DMS153 treated with DMSO at 0.1 percent for 48 hours (cell line): Measurements from ENCODE around the gene OTOF.
"Not testable (repeated sequence)": the region's sequence is repeated elsewhere in the genome, so short reads cannot be mapped to it uniquely, and the experiment has no call there.

Source experiments
- DNase-seq: peaks from one replicate; lab custom pipeline; 2025; ENCODE audit not compliant: unreplicated experiment; lab: John Stamatoyannopoulos, UW

The OTOF gene

DNA sequence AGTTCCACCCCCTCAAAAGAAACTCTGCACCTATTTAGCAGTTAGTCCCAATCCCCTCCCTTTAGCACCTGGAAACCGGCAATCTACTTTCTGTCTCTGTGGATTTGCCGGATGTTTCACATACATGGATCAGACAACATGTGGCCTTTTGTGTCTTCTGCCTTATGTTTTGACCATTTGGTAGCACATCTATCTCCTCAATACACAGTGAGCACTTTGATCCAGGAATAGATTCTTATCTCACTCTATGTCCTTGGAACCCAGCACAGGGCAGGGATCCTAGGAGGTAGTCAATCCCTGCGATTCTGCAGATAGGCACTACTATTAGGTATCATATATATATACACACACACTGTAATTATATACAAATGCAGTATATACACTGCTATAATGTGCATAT lies 3.8 kb upstream of the OTOF start:
- DNase-seq: no peak

DNA sequence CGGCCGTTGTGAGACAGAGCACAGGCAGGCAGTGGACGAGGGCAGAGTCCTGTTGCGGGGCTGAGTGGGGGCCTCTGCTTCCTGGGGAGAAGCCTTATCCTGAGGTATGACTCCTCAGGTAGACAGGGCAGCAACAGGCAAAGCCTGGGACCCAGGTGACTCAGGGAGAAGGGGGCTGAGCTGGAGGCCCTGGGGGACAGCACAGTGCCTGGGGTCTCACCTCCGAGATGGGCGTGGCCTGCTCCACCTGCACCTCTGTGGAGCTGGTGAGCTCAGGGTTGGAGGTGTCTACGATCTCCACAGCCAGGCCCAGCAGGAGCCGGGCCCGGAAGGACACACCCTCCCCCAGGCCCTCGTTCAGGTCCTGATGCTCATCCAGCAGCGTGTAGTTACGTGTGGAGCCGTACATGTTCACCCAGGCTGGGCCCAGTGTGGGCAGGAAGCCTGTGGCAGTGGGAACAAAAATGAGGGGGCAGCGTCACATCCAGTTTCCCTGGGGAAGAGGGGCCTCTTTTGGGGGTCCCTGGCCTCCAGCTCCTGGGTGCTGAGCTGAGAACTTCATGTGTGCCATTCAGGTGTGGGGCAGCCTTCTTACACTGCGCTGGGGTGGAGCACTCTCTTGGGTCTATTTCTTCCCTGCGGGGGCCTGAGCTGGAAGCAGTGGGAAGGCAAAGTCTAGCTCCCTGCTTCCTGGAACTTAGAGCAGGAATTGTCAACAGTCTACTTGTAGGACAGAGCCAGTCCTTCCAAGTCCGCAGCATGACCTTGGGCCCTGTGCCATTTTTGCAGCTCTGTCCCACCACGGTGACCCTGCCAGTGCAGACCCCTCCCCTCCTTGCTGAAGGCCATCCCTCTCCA lies 2.9 kb upstream of the OTOF start:
- no peak for DNase-seq

DNA sequence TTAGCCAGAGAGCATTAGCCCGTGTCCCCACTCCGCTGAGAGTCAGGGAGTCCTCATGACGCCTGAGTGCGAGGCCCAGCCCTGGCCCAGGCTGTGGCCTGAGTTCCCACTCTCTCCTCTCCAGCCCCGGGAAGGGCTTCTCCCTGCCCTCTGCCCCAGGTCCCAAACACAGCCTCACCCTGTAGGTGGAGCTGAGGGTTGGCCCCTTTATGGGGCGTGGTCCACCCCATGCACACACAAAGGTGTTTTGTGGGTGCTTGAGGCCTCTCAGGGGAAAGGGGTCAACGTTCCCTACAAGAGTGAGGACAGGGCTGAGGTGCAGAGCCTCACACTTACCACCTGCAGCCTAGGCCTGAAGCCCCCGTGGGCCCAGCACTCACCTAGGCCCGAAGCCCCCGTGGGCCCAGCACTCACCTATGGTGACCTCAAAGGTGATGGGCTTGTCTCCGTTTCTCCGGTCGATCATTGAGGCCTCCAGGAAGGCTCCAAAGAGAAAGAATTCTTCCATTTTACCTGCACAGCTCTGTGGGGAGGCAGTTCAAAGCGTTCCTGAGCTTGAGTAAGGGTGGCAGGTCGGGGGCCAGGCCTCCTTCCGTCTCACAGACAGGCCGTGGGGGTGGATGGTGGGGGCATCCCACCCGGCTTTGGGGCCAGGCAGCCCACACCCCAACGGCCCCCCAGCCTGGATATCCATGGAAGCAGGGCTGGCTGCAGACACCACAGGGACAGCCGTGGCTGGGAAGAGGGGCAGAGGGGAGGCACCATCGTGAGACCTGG lies 2.1 kb upstream of the OTOF start:
- no peak for DNase-seq

GRCh38 chr2:26479131-26479788 lies 1.3 kb upstream of the OTOF start:
- DNase-seq: no peak

GRCh38 chr2:26478366-26478765 lies 442 bp upstream of the OTOF start:
- DNase-seq: no peak

GRCh38 chr2:26477126-26477910 lies 606 bp downstream of the OTOF start:
- no peak for DNase-seq

DNA sequence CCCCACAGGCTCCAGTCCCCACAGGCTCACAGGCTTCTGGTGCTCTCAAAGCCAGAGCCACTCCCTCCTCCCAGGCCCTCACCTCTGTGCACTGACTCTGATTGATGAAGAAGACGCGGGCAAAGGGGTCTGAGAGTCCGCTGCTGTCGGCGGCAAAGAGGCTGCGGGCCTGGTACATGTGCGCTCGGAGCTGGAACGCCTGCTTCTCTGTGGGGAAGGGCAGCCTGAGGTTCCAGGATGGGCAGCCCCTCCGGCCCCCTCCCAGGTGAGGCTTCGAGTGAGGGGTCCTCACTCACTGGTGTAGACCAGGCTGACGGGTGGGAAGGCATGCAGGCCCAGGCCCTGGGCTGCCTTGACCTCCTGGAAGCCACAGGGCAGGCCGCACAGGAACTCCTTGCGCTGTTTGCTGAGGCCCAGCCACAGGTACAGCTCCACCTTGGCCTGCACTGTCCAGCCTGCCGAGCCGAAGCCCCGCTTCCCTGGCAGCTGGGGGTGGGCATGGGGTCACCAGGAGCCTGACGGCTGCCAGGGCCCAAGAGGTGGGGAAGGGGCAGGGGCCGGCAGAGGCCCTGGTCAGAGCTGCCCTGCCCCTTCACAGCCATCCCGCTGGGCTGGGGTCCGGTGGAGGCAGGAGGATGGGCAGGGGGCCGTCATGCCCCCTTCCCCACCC lies 2.0 kb downstream of the OTOF start:
- DNase-seq: no peak

DNA sequence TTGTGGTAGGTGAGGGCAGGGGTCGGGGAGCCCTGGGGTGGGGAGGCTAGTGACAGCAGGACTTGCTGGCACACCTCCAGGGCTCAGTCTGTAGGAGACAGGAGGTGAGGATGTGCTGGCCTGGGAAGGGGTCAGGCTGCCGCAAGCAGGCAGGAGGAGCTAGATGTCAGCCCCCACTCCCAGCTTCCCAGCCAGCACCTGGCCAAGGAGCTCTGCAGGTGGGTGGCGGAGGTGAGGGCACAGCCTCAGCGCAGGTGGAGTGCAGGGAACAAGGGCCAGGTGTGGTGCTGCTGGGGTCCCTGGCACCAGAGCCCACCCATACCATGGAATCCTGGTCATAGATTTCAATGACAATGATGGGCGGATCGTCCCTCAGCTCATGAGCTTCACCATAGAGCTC lies 2.9 kb downstream of the OTOF start:
- DNase-seq: no peak

DNA sequence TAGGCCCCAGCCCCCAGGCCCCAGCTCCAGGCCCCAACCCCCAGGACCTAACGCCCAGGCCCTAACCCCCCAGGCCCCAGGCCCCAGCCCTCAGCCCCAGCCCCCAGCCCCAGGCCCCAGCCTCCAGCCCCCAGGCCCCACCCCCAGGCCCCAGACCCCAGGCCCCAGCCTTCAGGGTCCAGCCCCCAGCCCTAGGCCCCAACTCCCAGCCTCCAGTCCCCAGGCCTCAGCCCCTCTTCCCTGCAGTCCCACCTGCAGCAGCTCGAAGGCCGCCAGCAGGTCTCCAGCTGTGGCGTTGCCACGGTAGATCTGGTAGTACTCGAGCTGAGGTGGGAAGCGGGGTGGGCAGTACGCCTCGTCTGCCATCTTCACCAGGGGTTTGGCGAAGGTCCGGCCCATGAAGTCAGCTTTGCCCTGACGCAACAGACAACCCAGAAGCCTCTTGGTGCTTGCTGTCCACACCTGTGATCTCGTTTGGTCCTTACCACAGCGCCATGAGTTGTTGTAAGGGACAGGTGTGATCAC lies 3.6 kb downstream of the OTOF start:
- DNase-seq: no peak

DNA sequence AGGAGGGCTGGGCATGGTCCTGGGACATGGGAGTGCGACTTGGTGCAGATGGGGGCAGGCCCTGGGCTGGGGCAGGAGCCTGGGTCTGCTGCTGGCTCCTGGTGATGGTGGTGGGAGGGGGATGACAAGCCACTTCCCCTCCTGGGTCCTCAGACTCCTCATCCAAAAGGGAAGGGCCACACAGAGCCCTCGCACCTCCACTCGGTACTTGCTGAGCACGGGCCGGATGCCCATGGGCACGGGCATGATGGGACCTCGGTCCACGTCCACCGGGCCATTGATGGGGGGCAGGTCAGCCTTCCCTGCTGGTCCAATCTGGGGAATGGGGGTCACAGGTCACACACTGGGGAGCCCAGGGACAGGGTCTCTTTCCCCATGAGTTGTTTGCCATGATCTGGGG lies 4.1 kb downstream of the OTOF start:
- DNase-seq: no peak

DNA sequence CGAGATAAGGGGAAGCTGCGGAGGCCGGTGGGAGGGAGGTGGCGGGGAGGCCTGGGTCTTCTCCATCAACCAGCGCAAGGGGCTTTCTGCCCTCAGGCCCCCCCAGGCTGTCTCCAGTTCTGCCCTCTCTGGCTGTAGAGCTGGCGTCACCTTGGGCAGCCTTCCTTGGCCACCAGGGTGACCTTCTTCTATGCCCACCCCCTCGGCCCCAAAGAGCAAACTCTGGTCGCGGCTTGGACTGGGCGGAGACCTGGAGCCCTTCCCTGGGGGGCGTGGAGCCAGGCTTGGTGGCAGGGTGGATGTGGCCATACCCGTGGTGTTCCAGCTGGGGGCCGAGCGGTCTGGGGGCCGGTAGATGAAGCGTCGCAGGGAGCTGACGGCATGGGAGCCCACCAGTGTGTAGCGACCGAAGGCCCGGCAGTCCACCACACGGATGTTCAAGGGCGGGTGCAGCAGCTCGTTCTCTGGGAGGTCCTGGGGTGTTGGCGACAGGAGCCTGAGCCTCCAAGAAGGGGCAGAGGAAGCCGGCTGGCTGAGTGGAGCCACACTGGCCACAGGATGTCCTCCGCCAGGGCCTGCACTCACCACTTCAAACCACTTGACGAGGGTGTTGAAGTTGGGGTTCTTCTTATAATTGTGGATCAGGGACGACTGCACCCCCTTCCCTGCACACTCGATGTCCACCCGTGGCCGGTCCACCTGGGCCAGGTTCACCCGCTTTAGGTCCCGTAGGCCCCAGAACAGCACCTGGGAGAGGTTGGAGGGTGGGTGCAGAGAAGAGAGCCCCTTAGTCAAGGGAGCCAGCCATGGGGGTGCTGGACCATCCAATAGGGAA lies 4.9 kb downstream of the OTOF start:
- no peak for DNase-seq

- DNase-seq: no peak
Observed at GRCh38 chr2:26471766-26472706, 5.9 kb downstream of the OTOF start.

DNA sequence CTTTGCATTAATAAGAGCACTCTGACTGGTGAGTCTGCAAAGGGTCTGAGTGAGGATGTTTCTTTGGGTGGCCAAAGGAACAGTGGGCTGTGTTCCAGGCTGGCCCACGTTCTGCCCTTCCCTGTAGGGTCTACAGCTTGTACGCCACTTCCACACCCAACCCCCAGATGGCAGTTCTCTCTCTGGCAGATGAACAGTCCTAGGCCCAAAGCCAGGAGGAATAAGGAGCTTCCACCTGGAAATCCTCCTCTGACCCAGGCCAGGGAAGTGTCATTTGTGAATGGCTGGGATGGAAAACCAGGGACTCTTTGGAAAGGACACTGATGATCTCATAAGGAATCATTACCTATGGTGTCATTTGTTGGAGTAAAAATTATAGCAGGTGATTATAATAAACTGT lies 6.6 kb downstream of the OTOF start:
- DNase-seq: no peak

DNA sequence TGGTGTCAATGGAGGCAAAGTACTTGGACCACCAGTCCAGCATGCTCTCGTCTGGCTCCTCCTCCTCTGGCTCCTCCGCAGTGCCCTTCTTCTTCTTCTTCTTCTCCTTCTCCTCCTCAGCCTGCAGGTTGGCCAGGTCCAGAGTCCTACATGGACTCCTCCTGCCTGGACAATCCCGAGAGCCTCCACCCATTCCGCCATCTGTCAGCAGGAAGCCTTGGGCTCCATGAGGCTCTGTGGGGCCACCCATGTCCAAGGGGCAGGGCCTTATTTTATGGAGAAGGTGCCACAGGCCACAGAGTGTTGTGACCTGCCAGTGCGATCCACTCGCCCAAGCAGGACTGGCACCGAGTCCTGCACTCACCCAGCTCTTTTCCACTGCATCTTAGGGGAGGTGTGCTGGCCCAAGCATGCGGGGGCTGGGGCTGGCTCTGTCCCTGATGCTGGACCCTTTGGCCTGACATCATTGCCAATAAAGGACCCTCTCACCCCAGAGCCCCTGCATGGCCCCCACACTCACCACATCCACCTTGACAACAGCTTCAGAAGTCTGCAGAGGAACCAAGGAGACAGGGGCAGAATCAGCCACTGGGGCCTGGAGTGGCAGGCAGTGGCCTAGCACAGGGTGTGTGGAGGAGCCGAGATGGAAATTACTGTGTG lies 7.2 kb downstream of the OTOF start:
- DNase-seq: no peak

GRCh38 chr2:26469955-26470354 lies 8.0 kb downstream of the OTOF start:
- DNase-seq: no peak

DNA sequence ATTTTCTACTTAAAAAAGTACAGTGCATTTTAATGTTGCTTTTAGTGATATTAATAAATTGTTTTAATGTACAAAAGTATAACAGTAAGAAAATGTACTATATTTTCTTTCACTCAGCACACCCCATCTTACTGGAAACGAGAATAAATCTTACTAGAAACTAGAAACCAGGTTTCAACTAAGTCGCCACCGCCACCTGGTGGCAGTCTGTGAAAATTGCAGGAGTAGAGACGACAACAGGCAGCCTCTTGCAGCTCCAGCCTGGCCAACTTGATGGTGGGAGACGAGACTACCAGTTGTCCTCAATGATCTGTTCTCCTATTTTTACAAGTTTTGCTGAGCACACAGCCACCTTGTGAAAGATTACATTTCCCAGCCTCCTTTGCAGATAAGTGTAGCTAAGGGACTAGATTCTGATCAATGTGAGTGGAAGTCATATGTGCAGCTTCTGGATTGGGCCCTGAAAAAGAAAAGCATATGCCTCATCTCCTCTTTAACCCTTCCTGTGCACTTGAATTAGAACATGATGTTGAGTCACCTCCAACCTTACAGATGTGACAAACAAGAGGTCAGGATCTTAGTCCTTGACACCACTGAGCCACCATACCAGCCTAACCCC lies 8.7 kb downstream of the OTOF start:
- DNase-seq: no peak

DNA sequence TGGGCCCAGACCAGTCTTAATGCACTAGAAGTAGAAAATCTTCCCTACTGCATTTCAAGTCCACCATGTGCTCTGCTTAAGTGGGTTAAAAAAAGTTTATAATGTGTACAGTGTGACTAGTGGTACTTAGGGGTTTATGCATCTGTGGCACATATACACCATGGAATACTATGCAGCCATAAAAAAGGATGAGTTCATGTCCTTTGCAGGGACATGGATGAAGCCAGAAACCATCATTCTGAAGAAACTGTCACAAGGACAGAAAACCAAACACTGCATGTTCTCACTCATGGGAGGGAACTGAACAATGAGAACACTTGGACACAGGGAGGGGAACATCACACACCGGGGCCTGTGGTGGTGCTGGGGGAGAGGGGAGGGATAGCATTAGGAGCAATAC lies 9.4 kb downstream of the OTOF start:
- not testable (repeated sequence) for DNase-seq
